Naive B cell (primary cell): ENCODE results near the gene SEMA3B. TPM values are rescaled to one million over a fixed set of nuclear protein-coding genes. Genes with fewer than 3 reads are reported as not detected.

ENCODE experiments used
- ATAC-seq, 2 donors: fragments of 150-1000 bp; cut with Tn5 transposase; 2 replicates each; pipeline ENCODE4 v1.10.0; 2021; ENCODE audit warnings: low read depth in 2 of 2, mild to moderate bottlenecking in 2 of 2, moderate library complexity in 2 of 2
- DNase-seq: peaks from one replicate; pipeline ENCODE4 v3.0.0; 2022
- H3K27ac Mint-ChIP-seq, 6 donors: one replicate each; pipeline ENCODE4 v1.8.0; 2020 to 2022; ENCODE audit warnings: mild to moderate bottlenecking in 6 of 6, mixed read lengths in 6 of 6, moderate library complexity in 5 of 6, inconsistent platforms in 2 of 6
- H3K27me3 Mint-ChIP-seq, 3 donors: one replicate each; pipeline ENCODE4 v1.8.0; 2021 to 2022; ENCODE audit warnings: mixed read lengths in 3 of 3, mild to moderate bottlenecking in 1 of 3
- H3K36me3 Mint-ChIP-seq, 2 donors: one replicate each; pipeline ENCODE4 v1.8.0; 2020 to 2022; ENCODE audit warnings: mixed read lengths in 2 of 2, inconsistent platforms in 1 of 2, mild to moderate bottlenecking in 1 of 2
- H3K4me1 Mint-ChIP-seq, 3 donors: one replicate each; pipeline ENCODE4 v1.8.0; 2020 to 2022; ENCODE audit warnings: mixed read lengths in 3 of 3, inconsistent platforms in 1 of 3, mild to moderate bottlenecking in 1 of 3, moderate library complexity in 1 of 3
- H3K4me3 Mint-ChIP-seq, 8 donors: one replicate each; pipeline ENCODE4 v1.8.0; 2020 to 2022; ENCODE audit warnings: mild to moderate bottlenecking in 8 of 8, mixed read lengths in 8 of 8, moderate library complexity in 8 of 8, inconsistent platforms in 2 of 8
- H3K9me3 Mint-ChIP-seq, 7 donors: one replicate each; pipeline ENCODE4 v1.8.0; 2020 to 2022; ENCODE audit warnings: mixed read lengths in 7 of 7, mild to moderate bottlenecking in 5 of 7, inconsistent platforms in 2 of 7, moderate library complexity in 1 of 7
- polyA plus RNA-seq, 6 donors: library from polyadenylated mRNA; unstranded; fragments of 300-500 nt; fragmentation: Illumina TruSeq; gene quantifications; one replicate each; pipeline ENCODE4 v1.2.3, GENCODE V29; 2021; ENCODE audit warnings: low read depth in 6 of 6

The SEMA3B gene
- polyA plus RNA-seq, 6 donors from 2014 or later = 0.13 TPM; not detected in 5

DNA sequence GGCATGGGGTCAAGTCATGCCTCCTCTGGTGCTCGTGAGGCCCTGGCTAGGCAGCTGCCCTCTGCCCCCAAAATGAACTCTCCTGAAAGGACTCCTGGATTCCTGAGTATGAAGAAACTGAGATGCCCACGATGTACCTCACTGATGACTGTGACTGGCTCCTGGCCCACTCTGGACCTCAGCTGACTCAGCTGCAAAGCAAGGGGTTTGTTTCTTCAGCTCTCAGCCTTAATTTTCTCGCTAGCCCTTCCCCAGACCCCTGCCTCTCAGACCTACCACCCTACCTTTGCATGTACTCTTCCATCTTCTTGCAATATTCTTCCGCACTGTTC is 38.2 kb upstream of the SEMA3B start:
- H3K27me3 Mint-ChIP-seq = no peaks in the 10 kb centered on the region
- peak overlapping the region in 5 of 8 donors; percentile 45 to 82 (median 57) for H3K4me3 Mint-ChIP-seq
- no peaks in the 10 kb centered on the region for H3K9me3 Mint-ChIP-seq
- DNase-seq = no peak
- no peak for ATAC-seq
- peaks cover 54 to 73% (median 68%) of the 10 kb centered on the region in 3 donors for H3K4me1 Mint-ChIP-seq
- peak overlapping the region in 3 of 6 donors; percentile 7 to 85 (median 26) for H3K27ac Mint-ChIP-seq
- no peaks in the 10 kb centered on the region for H3K36me3 Mint-ChIP-seq

- H3K9me3 Mint-ChIP-seq = no peaks in the 10 kb centered on the region
- H3K36me3 Mint-ChIP-seq = peaks cover 0 to under 1% of the 10 kb centered on the region in 2 donors
- H3K27me3 Mint-ChIP-seq = no peaks in the 10 kb centered on the region
- DNase-seq (no peak), ATAC-seq (no peak)
- H3K4me3 Mint-ChIP-seq = peak overlapping the region in 2 of 8 donors; percentile 41 to 74
- H3K4me1 Mint-ChIP-seq = peaks cover 51 to 67% (median 64%) of the 10 kb centered on the region in 3 donors
- H3K27ac Mint-ChIP-seq = peak overlapping the region in 1 of 6 donors; percentile 76
Measured at GRCh38 chr3:50231581-50231980, 37.4 kb upstream of the SEMA3B start.

DNA sequence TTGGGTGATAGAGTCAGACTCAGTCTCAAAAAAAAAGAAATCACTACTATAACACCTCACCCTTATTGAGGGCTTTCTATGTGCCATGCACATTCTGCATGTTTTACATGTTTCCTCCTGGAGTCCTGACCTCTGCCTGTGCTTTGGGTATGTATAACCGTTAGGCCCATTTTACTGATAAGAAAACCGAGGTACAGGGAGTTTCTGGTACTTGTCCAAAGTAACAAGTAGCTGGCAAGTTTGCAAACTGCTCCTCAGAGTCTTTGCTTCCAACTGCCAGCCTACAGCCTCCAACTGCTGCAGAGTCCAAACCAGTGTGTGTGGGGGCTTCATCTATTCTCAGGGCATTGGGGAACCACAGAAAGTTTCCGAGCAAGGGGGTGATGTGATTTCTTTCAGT is 36.6 kb upstream of the SEMA3B start:
- peaks cover 0 to 7% of the 10 kb centered on the region in 2 donors for H3K36me3 Mint-ChIP-seq
- DNase-seq = no peak
- H3K27ac Mint-ChIP-seq = no peak overlapping the region
- peak overlapping the region in 2 of 8 donors; percentile 33 to 41 for H3K4me3 Mint-ChIP-seq
- no peaks in the 10 kb centered on the region for H3K27me3 Mint-ChIP-seq
- H3K9me3 Mint-ChIP-seq = no peaks in the 10 kb centered on the region
- ATAC-seq = no peak
- H3K4me1 Mint-ChIP-seq = peaks cover 52 to 66% (median 64%) of the 10 kb centered on the region in 3 donors

GRCh38 chr3:50233176-50233575 is 35.8 kb upstream of the SEMA3B start:
- ATAC-seq = no peak
- Mint-ChIP-seq H3K36me3 (peaks cover 0 to 11% of the 10 kb centered on the region in 2 donors), H3K27me3 (no peaks in the 10 kb centered on the region), H3K9me3 (no peaks in the 10 kb centered on the region), H3K4me3 (peak overlapping the region in 2 of 8 donors; percentile 20 to 30), H3K4me1 (peaks cover 50 to 65% (median 64%) of the 10 kb centered on the region in 3 donors), H3K27ac (peak overlapping the region in 2 of 6 donors; percentile 23 to 28)
- DNase-seq = no peak

DNA sequence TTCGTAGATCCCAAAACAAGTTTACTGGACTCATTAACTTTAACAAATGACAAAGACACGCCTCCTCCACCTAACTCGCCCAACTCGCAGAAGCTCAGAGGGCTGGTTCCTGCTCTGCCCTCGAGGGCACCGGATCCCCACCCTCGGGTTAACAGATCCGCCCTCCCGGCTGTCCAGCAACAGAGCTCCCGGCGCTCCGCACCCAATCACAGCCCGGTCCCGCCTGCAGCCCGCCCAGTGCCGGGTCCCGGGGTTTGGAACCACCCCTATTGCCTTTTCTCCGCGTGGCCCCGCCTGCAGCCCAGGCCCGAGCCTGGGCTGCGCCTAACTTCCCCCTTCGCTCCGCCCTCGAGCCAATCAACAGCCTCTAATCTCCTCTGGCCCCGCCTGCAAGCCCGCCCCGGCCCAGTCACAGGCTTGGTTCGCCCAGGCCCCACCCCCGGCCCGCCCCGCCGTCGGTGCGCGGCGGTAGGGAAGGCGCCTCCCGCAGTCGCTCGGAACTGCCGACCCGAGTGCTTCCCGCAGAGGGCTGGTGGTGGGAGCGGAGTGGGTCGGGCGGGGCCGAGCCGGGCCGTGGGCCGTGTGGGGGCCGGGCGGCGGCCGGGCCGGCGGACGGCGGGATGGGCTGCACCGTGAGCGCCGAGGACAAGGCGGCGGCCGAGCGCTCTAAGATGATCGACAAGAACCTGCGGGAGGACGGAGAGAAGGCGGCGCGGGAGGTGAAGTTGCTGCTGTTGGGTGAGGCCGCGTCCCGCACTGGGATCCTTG is 33.0 kb upstream of the SEMA3B start, which contains the start of gene GNAI2:
Gene GNAI2 (plus strand): TSS at position 489 of the 768 bp plus-strand sequence. CDS start 132 bp downstream, at position 621.
- peak; percentile 88 to 89 for ATAC-seq

GRCh38 chr3:50236484-50237132 is 32.3 kb upstream of the SEMA3B start:
- H3K36me3 Mint-ChIP-seq = peaks cover 0 to 11% of the 10 kb centered on the region in 2 donors
- H3K4me3 Mint-ChIP-seq = peak overlapping the region; percentile 90 to 100 (median 98)
- DNase-seq = no peak
- no peaks in the 10 kb centered on the region for H3K9me3 Mint-ChIP-seq
- no peaks in the 10 kb centered on the region for H3K27me3 Mint-ChIP-seq
- peak overlapping the region; percentile 85 to 97 (median 95) for H3K27ac Mint-ChIP-seq
- H3K4me1 Mint-ChIP-seq = peaks cover 53 to 70% (median 67%) of the 10 kb centered on the region in 3 donors
- no peak for ATAC-seq

More for the DNA sequence above, 33.0 kb upstream of the SEMA3B start, which contains the start of gene GNAI2:
- Mint-ChIP-seq H3K27ac (peak within 1 kb of the TSS; percentile 85 to 97 (median 95)), H3K27me3 (no peaks in the 10 kb centered on the region), H3K4me1 (peaks cover 49 to 68% (median 67%) of the 10 kb centered on the region in 3 donors), H3K9me3 (no peaks in the 10 kb centered on the region), H3K36me3 (peaks cover 0 to 11% of the 10 kb centered on the region in 2 donors), H3K4me3 (peak within 1 kb of the TSS; percentile 90 to 100 (median 98))
- DNase-seq = peak; percentile 99

- H3K4me1 Mint-ChIP-seq = peaks cover 58 to 75% (median 73%) of the 10 kb centered on the region in 3 donors
- peak overlapping the region; percentile 90 to 100 (median 98) for H3K4me3 Mint-ChIP-seq
- ATAC-seq (no peak), DNase-seq (peak; percentile 39)
- peaks cover 0 to 11% of the 10 kb centered on the region in 2 donors for H3K36me3 Mint-ChIP-seq
- no peaks in the 10 kb centered on the region for H3K27me3 Mint-ChIP-seq
- H3K9me3 Mint-ChIP-seq = no peaks in the 10 kb centered on the region
- peak overlapping the region; percentile 89 to 97 (median 96) for H3K27ac Mint-ChIP-seq
Measured at GRCh38 chr3:50237133-50237651, 31.8 kb upstream of the SEMA3B start.

- H3K27ac Mint-ChIP-seq = peak overlapping the region; percentile 89 to 97 (median 96)
- peaks cover 0 to 11% of the 10 kb centered on the region in 2 donors for H3K36me3 Mint-ChIP-seq
- peak overlapping the region; percentile 90 to 100 (median 98) for H3K4me3 Mint-ChIP-seq
- H3K9me3 Mint-ChIP-seq = no peaks in the 10 kb centered on the region
- DNase-seq (peak; percentile 84), ATAC-seq (peak; percentile 36 to 44)
- H3K27me3 Mint-ChIP-seq = no peaks in the 10 kb centered on the region
- peaks cover 58 to 80% (median 76%) of the 10 kb centered on the region in 3 donors for H3K4me1 Mint-ChIP-seq
Measured at GRCh38 chr3:50237754-50238548, 31.0 kb upstream of the SEMA3B start.

DNA sequence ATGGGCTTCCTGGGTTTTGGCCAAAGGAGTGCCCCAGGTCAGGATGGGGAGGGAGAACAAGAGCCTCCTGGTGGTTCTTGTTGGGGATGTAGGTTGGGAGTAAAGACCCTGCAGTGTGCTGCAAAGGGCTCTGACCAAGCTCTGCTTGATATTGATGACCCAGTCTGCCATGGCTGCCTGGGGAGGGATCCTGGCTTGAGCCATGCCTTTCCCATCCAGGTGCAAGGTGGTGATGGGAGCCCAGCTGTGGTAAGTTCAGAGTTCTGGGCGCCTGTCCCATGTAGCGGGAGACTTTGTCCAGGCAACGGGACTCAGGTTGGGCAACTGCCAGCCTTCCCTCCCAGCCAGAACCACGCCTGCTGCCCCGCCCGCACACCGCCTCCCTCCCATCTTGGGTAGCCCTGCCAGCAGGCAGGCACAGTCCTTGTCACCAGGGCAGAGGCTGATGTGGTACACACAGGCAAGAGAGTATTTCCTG is 30.4 kb upstream of the SEMA3B start:
- no peak for DNase-seq
- peak overlapping the region in 5 of 6 donors; percentile 27 to 97 (median 96) for H3K27ac Mint-ChIP-seq

DNA sequence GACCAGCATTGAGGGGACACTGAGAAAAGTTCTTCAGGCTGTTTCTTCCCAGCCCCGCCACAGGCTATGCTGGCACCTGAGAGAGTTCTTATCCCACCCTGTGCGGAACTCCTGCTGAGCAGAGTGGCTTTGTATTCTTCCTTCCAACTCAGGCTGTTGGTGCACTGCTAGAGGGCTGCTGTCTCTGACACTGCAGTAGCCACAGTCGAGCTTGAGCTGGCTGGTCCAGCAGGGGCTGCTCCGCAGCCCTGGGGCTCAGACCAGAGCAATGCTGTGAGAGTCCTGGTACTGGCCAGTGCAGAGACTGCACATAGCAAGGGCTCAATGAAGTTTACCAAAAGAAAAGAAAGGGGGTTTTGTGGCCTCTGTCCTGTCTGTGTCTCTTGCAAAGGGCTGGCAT is 29.3 kb upstream of the SEMA3B start:
- peak overlapping the region; percentile 59 to 100 (median 91) for H3K4me3 Mint-ChIP-seq

More for the DNA sequence above, 30.4 kb upstream of the SEMA3B start:
- Mint-ChIP-seq H3K4me3 (peak overlapping the region; percentile 90 to 100 (median 98)), H3K9me3 (no peaks in the 10 kb centered on the region), H3K4me1 (peaks cover 56 to 81% (median 76%) of the 10 kb centered on the region in 3 donors), H3K36me3 (peaks cover 0 to 11% of the 10 kb centered on the region in 2 donors), H3K27me3 (no peaks in the 10 kb centered on the region)
- ATAC-seq = no peak

DNA sequence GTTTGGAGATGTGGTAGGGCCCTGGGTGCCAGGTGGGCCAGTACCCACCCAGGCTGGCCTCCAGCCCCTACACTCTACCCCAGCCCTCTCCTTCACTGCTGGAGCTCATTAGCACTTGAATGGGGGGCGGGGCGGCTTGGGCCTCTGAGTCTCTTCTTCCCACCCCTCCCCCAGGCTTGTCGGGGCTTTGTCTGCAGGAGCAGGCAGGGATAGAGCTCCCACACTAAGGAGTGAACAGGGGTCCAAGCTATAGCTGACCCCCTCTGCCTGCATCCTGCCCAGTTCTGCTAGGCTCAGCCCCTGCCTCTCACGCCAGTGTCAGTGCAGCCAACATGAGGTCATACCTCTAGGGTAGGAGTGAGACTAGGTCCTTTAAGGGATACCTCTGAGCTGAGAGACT is 27.8 kb upstream of the SEMA3B start:
- peak overlapping the region in 5 of 6 donors; percentile 60 to 95 (median 91) for H3K27ac Mint-ChIP-seq
- peaks cover 65 to 92% (median 91%) of the 10 kb centered on the region in 3 donors for H3K4me1 Mint-ChIP-seq
- H3K36me3 Mint-ChIP-seq = peaks cover 0 to 11% of the 10 kb centered on the region in 2 donors
- no peaks in the 10 kb centered on the region for H3K27me3 Mint-ChIP-seq
- H3K9me3 Mint-ChIP-seq = no peaks in the 10 kb centered on the region
- ATAC-seq = no peak
- peak overlapping the region; percentile 68 to 89 (median 82) for H3K4me3 Mint-ChIP-seq
- DNase-seq = no peak

More for the DNA sequence above, 29.3 kb upstream of the SEMA3B start:
- DNase-seq (no peak), ATAC-seq (no peak)
- no peaks in the 10 kb centered on the region for H3K9me3 Mint-ChIP-seq
- peaks cover 63 to 89% (median 84%) of the 10 kb centered on the region in 3 donors for H3K4me1 Mint-ChIP-seq
- H3K27me3 Mint-ChIP-seq = no peaks in the 10 kb centered on the region
- peak overlapping the region in 4 of 6 donors; percentile 82 to 97 (median 91) for H3K27ac Mint-ChIP-seq
- peaks cover 0 to 11% of the 10 kb centered on the region in 2 donors for H3K36me3 Mint-ChIP-seq

GRCh38 chr3:50241713-50242380 is 27.1 kb upstream of the SEMA3B start:
- peaks cover 0 to 8% of the 10 kb centered on the region in 2 donors for H3K36me3 Mint-ChIP-seq
- peak overlapping the region; percentile 77 to 89 (median 85) for H3K4me3 Mint-ChIP-seq
- H3K4me1 Mint-ChIP-seq = peaks cover 70 to 97% (median 97%) of the 10 kb centered on the region in 3 donors
- peak overlapping the region in 4 of 6 donors; percentile 81 to 95 (median 92) for H3K27ac Mint-ChIP-seq
- H3K9me3 Mint-ChIP-seq = no peaks in the 10 kb centered on the region
- no peak for ATAC-seq
- DNase-seq = no peak
- no peaks in the 10 kb centered on the region for H3K27me3 Mint-ChIP-seq
